Lung (tissue), 12 donors: ENCODE data around the gene FAR1. TPM values are rescaled to one million over a fixed set of nuclear protein-coding genes. Genes with fewer than 3 reads are reported as not detected.

Experiments
- ATAC-seq: fragments of 200-7000 bp; cut with Tn5 transposase; one replicate; pipeline ENCODE4 v1.9.1; 2020; ENCODE audit warnings: moderate number of reproducible peaks; ENCODE audit not compliant: insufficient read depth, low FRiP score
- DNase-seq, 3 donors: peaks; one replicate each; pipeline ENCODE4 v3.0.0-alpha.2; 2013 to 2017
- H3K27ac ChIP-seq, 2 donors: one replicate each; pipeline ENCODE4 v1.5.1; 2013; ENCODE audit warnings: mild to moderate bottlenecking in 2 of 2, moderate library complexity in 2 of 2, control low read depth in 1 of 2, inconsistent platforms in 1 of 2, low read depth in 1 of 2, low read length in 1 of 2
- H3K27me3 ChIP-seq, 3 donors: one replicate each; pipeline ENCODE4 v1.5.1; 2013; ENCODE audit warnings: low read length in 2 of 3; ENCODE audit not compliant: control insufficient read depth in 3 of 3, insufficient read depth in 3 of 3
- H3K36me3 ChIP-seq, 4 donors: one replicate each; pipeline ENCODE4 v1.5.1; 2013; ENCODE audit warnings: low read length in 4 of 4, mild to moderate bottlenecking in 1 of 4, moderate library complexity in 1 of 4; ENCODE audit not compliant: control insufficient read depth in 4 of 4, insufficient read depth in 4 of 4
- H3K4me1 ChIP-seq, 5 donors: one replicate each; pipeline ENCODE4 v1.5.1; 2013; ENCODE audit warnings: low read length in 5 of 5, mild to moderate bottlenecking in 2 of 5, moderate library complexity in 1 of 5; ENCODE audit not compliant: control insufficient read depth in 5 of 5, insufficient read depth in 5 of 5
- H3K4me3 ChIP-seq: one replicate; pipeline ENCODE4 v1.5.1; 2013; ENCODE audit warnings: mild to moderate bottlenecking, control low read depth, moderate library complexity
- H3K9ac ChIP-seq, 2 donors: one replicate each; pipeline ENCODE4 v1.5.1; 2013; ENCODE audit warnings: low read length in 2 of 2, control low read depth in 1 of 2; ENCODE audit not compliant: insufficient read depth in 1 of 2
- H3K9me3 ChIP-seq, 4 donors: one replicate each; pipeline ENCODE4 v1.5.1; 2013; ENCODE audit warnings: low read length in 3 of 4, mild to moderate bottlenecking in 1 of 4, moderate library complexity in 1 of 4; ENCODE audit not compliant: control insufficient read depth in 4 of 4, insufficient read depth in 3 of 4
- WGBS, 2 donors: extraction: QIAGEN DNeasy Blood & Tissue Kit; methylation state at CpG; one replicate each; pipeline ENCODE4 v1.1.7; 2013; 5-methylcytosine and 5-hydroxymethylcytosine counted together
- polyA plus RNA-seq, 2 donors: library from polyadenylated mRNA; stranded (reverse); fragments of 200-250 nt; gene quantifications; one replicate each; pipeline ENCODE4 v1.2.1, GENCODE V29; 2013
- total RNA-seq, 2 donors: library from RNA; depleted of rRNA in 1 of 2; stranded (reverse); fragments of >200 nt in 1 of 2; gene quantifications; one replicate each; pipeline ENCODE4 v1.2.1, GENCODE V29; 2014 to 2021
- TF ChIP-seq, protein P1 (sequence below): IDR thresholded peaks from 2 replicates; pipeline ENCODE4 v1.5.1; 2012; ENCODE audit warnings: mild to moderate bottlenecking; ENCODE audit errors: control extremely low read depth, extremely low read depth
- donor health status: control.
- donor health status: control.
- donor health status: Bipolar disorder and iron deficiency.
- donor health status: healthy.
- donor health status: DM: yes; HTN: yes; CAD: no.

The FAR1 gene
- total and polyA plus RNA-seq, 4 donors = 22.5 to 126 (median 39.9) TPM

DNA sequence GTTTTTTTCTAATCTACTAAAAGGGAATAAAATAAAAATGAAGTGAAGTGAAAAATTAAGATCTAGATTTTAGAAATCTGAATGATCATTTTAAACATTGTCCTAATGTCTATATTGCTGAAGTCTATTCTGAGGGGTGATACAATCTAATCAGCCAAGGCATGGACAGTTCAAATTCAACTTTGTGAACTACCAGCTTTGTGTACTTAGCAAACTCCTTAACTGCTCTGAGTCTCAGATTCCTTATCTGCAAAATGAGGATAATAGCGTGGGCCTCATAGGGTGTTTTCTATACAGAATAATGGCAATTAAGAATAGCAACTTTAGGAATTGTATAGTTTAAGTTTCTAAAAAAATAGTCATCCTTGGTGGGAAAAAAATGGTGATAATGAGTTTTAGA, 31.4 kb downstream of the FAR1 start:
- DNase-seq = no peak
- H3K36me3 ChIP-seq = peaks cover 4 to 25% (median 13%) of the 10 kb centered on the region in 4 donors
- TF ChIP-seq, protein P1, sequence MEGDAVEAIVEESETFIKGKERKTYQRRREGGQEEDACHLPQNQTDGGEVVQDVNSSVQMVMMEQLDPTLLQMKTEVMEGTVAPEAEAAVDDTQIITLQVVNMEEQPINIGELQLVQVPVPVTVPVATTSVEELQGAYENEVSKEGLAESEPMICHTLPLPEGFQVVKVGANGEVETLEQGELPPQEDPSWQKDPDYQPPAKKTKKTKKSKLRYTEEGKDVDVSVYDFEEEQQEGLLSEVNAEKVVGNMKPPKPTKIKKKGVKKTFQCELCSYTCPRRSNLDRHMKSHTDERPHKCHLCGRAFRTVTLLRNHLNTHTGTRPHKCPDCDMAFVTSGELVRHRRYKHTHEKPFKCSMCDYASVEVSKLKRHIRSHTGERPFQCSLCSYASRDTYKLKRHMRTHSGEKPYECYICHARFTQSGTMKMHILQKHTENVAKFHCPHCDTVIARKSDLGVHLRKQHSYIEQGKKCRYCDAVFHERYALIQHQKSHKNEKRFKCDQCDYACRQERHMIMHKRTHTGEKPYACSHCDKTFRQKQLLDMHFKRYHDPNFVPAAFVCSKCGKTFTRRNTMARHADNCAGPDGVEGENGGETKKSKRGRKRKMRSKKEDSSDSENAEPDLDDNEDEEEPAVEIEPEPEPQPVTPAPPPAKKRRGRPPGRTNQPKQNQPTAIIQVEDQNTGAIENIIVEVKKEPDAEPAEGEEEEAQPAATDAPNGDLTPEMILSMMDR = no peak

DNA sequence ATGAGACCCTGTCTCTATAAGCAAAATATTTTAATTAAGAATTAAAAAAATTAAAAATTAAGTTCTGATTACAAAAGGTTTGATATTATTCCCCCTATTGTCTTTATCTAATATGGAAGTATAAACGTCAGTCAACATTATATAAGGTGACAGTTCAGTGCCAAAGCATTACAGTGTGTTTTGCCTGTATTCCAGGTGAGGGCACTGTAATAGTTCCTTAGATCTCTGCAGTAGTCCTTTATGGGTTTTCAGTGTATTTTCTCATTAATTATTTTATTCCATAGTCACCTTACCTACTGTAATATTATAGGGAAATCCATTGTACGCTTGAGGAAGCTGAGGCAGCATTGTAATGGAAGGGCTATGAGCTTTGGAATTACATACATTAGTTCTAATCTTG, 33.0 kb downstream of the FAR1 start:
- no peaks in the 10 kb centered on the region for H3K27me3 ChIP-seq
- H3K9me3 ChIP-seq = no peaks in the 10 kb centered on the region
- no peak overlapping the region for H3K27ac ChIP-seq
- peaks cover 4 to 15% (median 9%) of the 10 kb centered on the region in 4 donors for H3K36me3 ChIP-seq
- TF ChIP-seq, protein P1 = no peak
- 88 to 92% methylated on average over 2 of the region's 2 CpGs for WGBS, 2 donors
- H3K9ac ChIP-seq = no peak overlapping the region
- DNase-seq = no peak
- peaks cover 0 to 5% (median 0%) of the 10 kb centered on the region in 5 donors for H3K4me1 ChIP-seq
- H3K4me3 ChIP-seq = no peak overlapping the region
- no peak for ATAC-seq

More for the DNA sequence above, 31.4 kb downstream of the FAR1 start:
- Histone ChIP-seq H3K9ac (no peak overlapping the region), H3K27me3 (no peaks in the 10 kb centered on the region), H3K9me3 (no peaks in the 10 kb centered on the region), H3K4me3 (no peak overlapping the region), H3K27ac (no peak overlapping the region), H3K4me1 (peaks cover 0 to 5% (median 0%) of the 10 kb centered on the region in 5 donors)
- ATAC-seq = no peak
- WGBS, 2 donors = 91 to 92% methylated on average over 1 of the region's 1 CpG

DNA sequence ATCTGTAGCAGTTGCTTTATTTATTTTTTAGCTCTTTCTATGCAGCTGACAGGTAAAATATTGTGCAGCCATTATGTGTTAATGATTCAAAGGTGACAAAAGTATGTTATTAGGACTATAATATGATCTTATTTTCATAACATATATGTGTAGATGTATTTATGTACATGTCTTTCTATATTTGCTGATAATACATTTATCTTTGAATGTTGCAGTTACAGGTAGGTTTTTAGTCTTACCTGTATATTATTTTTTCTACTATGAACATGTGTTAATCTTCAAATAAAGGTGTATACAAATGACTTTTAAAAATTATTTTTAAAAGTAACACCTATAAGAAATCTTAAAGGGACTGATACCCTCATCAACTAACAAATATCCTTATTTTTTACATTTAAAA, 33.6 kb downstream of the FAR1 start:
- H3K4me3 ChIP-seq = no peak overlapping the region
- no peaks in the 10 kb centered on the region for H3K27me3 ChIP-seq
- no peaks in the 10 kb centered on the region for H3K9me3 ChIP-seq
- peaks cover 4 to 11% (median 6%) of the 10 kb centered on the region in 4 donors for H3K36me3 ChIP-seq
- H3K9ac ChIP-seq = no peak overlapping the region
- peaks cover 0 to 5% (median 0%) of the 10 kb centered on the region in 5 donors for H3K4me1 ChIP-seq
- no peak for DNase-seq
- no peak overlapping the region for H3K27ac ChIP-seq
- TF ChIP-seq, protein P1 = no peak
- no peak for ATAC-seq

DNA sequence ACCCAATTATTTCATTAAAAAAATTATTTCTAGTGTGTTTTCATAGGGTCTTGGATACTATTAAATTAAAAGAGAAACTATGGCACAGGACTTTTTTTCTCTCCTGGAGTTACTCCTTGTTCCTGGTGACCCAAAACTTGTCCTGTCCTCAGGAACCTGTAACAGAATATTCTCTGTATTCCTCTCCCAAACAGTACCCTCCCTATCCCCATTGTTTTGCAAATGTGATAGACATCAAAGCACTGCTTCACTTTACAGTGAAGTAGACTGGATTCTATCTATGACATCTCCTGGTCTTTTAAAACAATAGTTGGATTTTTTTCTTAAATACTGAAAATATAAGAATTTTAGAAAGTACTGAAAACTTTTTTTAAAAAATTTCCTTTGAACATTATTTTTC, 37.2 kb downstream of the FAR1 start:
- peaks cover 1 to 15% (median 10%) of the 10 kb centered on the region in 4 donors for H3K36me3 ChIP-seq
- H3K9me3 ChIP-seq = no peaks in the 10 kb centered on the region
- no peak for DNase-seq
- no peak overlapping the region for H3K9ac ChIP-seq
- no peaks in the 10 kb centered on the region for H3K27me3 ChIP-seq
- H3K4me3 ChIP-seq = no peak overlapping the region
- no peak overlapping the region for H3K27ac ChIP-seq
- no peak for ATAC-seq
- TF ChIP-seq, protein P1 = no peak
- no peaks in the 10 kb centered on the region for H3K4me1 ChIP-seq
